Pancreas (tissue), 10 donors: Measurements from ENCODE around the gene IFI27L1. TPM values are rescaled to one million over a fixed set of nuclear protein-coding genes. Genes with fewer than 3 reads are reported as not detected.
A peak's percentile ranks its signal among the peaks of the same experiment; 100 is the strongest.

Experiments
- ATAC-seq, 4 donors: fragments of 200-7000 bp; cut with Tn5 transposase; one replicate each; pipeline versions ENCODE4 v1.8.0 to v1.9.1; 2020; ENCODE audit warnings: mild to moderate bottlenecking in 4 of 4, moderate library complexity in 4 of 4
- DNase-seq, 6 donors: peaks; one replicate each; pipeline ENCODE4 v3.0.0-alpha.2; 2020
- FAIRE-seq: peaks from 2 replicates; lab custom pipeline; 2012; peaks lifted over from hg19 to GRCh38; lab: Jason Lieb, UNC
- H3K27ac ChIP-seq, 4 donors: fragments of 200-600 bp; sonication (generic); 1 replicate in 3 of 4; 2 replicates in 1 of 4; pipeline versions ENCODE4 v1.5.0 to v1.8.0; 2020
- H3K27me3 ChIP-seq, 4 donors: fragments of 200-600 bp; one replicate each; pipeline ENCODE4 v1.8.0; 2021
- H3K36me3 ChIP-seq, 3 donors: fragments of 200-600 bp; sonication (generic) in 1 of 3; one replicate each; pipeline versions ENCODE4 v1.5.0 to v1.8.0; 2020 to 2021
- H3K4me1 ChIP-seq, 3 donors: fragments of 200-600 bp; one replicate each; pipeline ENCODE4 v1.8.0; 2021
- H3K4me3 ChIP-seq, 4 donors: fragments of 200-600 bp; sonication (generic) in 2 of 4; one replicate each; pipeline versions ENCODE4 v1.5.0 to v1.8.0; 2020 to 2021
- H3K9me3 ChIP-seq, 4 donors: fragments of 200-600 bp; one replicate each; pipeline ENCODE4 v1.8.0; 2021
- CTCF ChIP-seq, 4 donors: fragments of 200-600 bp; sonication (generic) in 3 of 4; IDR thresholded peaks; one replicate each; pipeline versions ENCODE4 v1.5.0 to v1.8.0; 2021; ENCODE audit warnings: antibody characterized with exemption in 4 of 4
- WGBS, 2 donors: extraction: QIAGEN DNeasy Blood & Tissue Kit; methylation state at CpG; one replicate each; pipeline ENCODE4 v1.1.7; 2013; 5-methylcytosine and 5-hydroxymethylcytosine counted together
- intact Hi-C, 3 donors: fragments of 100-400 bp; cut with DNase I; formaldehyde crosslinking; loops; one replicate each; pipeline versions ENCODE4 v1.11.1 to v1.14.2; 2022
- polyA plus RNA-seq, 2 donors: library from polyadenylated mRNA; stranded (reverse); fragments of 200-250 nt; gene quantifications; one replicate each; pipeline ENCODE4 v1.2.3, GENCODE V29; 2013
- total RNA-seq, 6 donors: library from RNA; stranded (reverse); fragmentation: NEBNext Ultra II Directional in 4 of 6; extraction: Animal tissue kit (Norgen Biotek cat#: 25700) in 4 of 6; gene quantifications; one replicate each; pipeline versions ENCODE4 v1.2.1 to v1.2.4, GENCODE V29; 2021 to 2023
- donor health status: healthy with polysubstance abuse.
- donor health status: DM: no; HTN: no; CAD: no; lungs with moderate emphysema.
- donor health status: DM: no; HTN: no; CAD: no.
- donor health status: control.
- donor health status: control.
- donor health status: Bipolar disorder and iron deficiency.
- donor health status: DM: yes; HTN: yes; CAD: no.
- donor health status: DM: no; HTN: no; CAD: no.
- donor health status: DM: no; HTN: no; CAD: no.
- donor health status: DM: yes; HTN: yes; CAD: no.

IFI27L1 gene
- total and polyA plus RNA-seq, 8 donors = 3.8 to 14.3 (median 7.7) TPM

DNA sequence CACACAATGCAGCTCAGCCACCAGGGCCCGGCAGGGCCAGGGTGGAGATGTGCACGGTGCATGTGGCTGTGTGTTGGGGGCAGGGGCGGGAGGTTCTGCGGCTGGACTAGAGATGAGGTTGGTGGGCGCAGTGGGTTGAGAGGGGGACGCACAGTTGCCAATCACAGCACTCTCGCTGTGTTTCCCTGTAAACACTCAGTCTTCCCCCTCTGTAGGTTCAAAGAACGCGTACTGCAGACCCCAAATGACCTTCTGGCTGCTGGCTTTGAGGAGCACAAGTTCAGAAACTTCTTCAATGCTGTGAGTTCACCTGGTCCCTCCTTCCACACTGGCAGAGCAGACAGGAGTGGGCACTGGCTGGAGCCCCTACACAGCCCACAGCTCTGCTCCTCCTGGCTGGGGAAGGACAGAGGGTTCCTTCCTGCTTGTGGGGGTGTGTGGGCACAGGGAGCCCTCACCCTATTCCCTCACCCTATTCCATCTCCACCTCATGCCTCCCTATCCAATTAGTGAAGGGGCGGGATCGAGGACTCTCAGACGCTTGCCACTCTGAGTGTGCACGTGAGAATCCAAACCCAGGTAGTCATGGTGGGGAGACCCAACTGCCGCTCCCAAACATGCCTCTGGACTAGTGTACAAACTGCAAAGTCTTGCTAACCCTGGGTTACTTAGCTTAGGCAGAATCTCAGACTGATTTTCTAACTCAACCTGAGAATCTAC lies 37.2 kb upstream of the IFI27L1 start:
- intact Hi-C loops = no loop called here
- no peaks in the 10 kb centered on the region for H3K27me3 ChIP-seq
- H3K4me1 ChIP-seq = no peaks in the 10 kb centered on the region
- H3K36me3 ChIP-seq = peaks cover 0 to 34% (median 18%) of the 10 kb centered on the region in 3 donors
- WGBS, 2 donors = 90 to 91% methylated on average over 12 to 14 of the region's 14 CpGs
- no peak for TF ChIP-seq CTCF (IDR thresholded peaks at IDR 0.05)
- H3K4me3 ChIP-seq = no peak overlapping the region
- ATAC-seq (peak in 1 of 4 donors; percentile 3), DNase-seq (no peak), FAIRE-seq (no peak)
- H3K27ac ChIP-seq = no peak overlapping the region
- no peaks in the 10 kb centered on the region for H3K9me3 ChIP-seq

DNA sequence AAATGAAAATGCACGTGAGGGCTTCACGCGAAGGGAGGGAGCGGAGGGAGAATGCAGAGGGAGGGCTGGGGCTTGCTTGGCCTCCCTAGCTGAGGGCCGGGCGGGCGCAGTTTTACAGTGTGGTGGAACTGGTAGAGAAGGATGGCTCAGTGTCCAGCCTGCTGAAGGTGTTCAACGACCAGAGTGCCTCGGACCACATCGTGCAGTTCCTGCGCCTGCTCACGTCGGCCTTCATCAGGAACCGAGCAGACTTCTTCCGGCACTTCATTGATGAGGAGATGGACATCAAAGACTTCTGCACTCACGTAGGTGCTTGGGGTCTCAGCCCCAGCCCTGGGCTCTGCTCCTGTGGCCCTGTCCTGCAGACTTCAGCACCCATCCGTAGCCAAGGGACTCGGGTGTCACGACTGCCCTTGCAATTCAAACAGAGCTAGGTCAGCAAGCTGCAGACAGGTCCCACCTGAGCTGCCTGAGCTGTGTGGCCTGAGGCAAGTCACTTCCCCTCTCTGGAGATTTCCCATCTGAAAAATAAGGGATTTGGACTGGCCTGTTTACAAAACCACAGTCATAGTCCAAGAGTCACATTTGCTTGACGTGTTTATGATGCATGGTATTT lies 36.5 kb upstream of the IFI27L1 start:
- WGBS, 2 donors = 90 to 91% methylated on average over 20 of the region's 20 CpGs
- H3K36me3 ChIP-seq = peaks cover 0 to 41% (median 25%) of the 10 kb centered on the region in 3 donors
- ATAC-seq = no peak
- H3K9me3 ChIP-seq = no peaks in the 10 kb centered on the region
- no peaks in the 10 kb centered on the region for H3K27me3 ChIP-seq
- H3K4me3 ChIP-seq = no peak overlapping the region
- H3K27ac ChIP-seq = no peak overlapping the region
- DNase-seq = no peak
- intact Hi-C loops = no loop called here
- H3K4me1 ChIP-seq = no peaks in the 10 kb centered on the region
- FAIRE-seq = no peak
- TF ChIP-seq CTCF (IDR thresholded peaks at IDR 0.05) = no peak

GRCh38 chr14:94045101-94045500 lies 36.0 kb upstream of the IFI27L1 start:
- ATAC-seq (no peak), DNase-seq (no peak), FAIRE-seq (no peak)
- Histone ChIP-seq H3K27me3 (no peaks in the 10 kb centered on the region), H3K27ac (no peak overlapping the region), H3K4me3 (no peak overlapping the region), H3K9me3 (no peaks in the 10 kb centered on the region), H3K4me1 (no peaks in the 10 kb centered on the region), H3K36me3 (peaks cover 0 to 46% (median 30%) of the 10 kb centered on the region in 3 donors)
- intact Hi-C loops = no loop called here
- TF ChIP-seq CTCF (IDR thresholded peaks at IDR 0.05) = no peak
- WGBS, 2 donors = 86 to 93% methylated on average over 8 of the region's 8 CpGs

- WGBS, 2 donors = 90% methylated on average over 19 of the region's 19 CpGs
- intact Hi-C loops = no loop called here
- H3K36me3 ChIP-seq = peaks cover 0 to 53% (median 33%) of the 10 kb centered on the region in 3 donors
- H3K27me3 ChIP-seq = no peaks in the 10 kb centered on the region
- FAIRE-seq (no peak), ATAC-seq (no peak), DNase-seq (no peak)
- H3K27ac ChIP-seq = no peak overlapping the region
- no peaks in the 10 kb centered on the region for H3K4me1 ChIP-seq
- no peaks in the 10 kb centered on the region for H3K9me3 ChIP-seq
- H3K4me3 ChIP-seq = no peak overlapping the region
- TF ChIP-seq CTCF (IDR thresholded peaks at IDR 0.05) = no peak
Observed at GRCh38 chr14:94045563-94046345, 35.4 kb upstream of the IFI27L1 start.
